Measurements from ENCODE around the gene HSPB6. TPM values are rescaled to one million over a fixed set of nuclear protein-coding genes. Genes with fewer than 3 reads are reported as not detected.

HSPB6 gene
- total RNA-seq, 2 donors from 2014 or later, result 35.0 to 117 TPM

DNA sequence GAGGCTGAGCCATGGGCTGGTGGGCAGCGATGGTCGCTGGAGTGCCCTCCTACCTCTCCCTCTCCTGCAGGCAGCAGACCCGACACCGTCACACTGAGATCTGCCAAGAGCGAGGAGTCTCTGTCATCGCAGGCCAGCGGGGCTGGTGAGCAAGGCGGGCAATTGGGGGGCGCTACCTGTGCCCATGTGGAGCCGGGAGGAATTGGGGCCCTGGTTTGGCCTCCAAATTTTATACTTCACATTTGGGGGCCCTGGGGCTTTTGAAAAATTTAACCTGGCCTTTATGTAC is 28.5 kb upstream of the HSPB6 start:
- intact Hi-C loops (cut with DNase I), result no loop called here

DNA sequence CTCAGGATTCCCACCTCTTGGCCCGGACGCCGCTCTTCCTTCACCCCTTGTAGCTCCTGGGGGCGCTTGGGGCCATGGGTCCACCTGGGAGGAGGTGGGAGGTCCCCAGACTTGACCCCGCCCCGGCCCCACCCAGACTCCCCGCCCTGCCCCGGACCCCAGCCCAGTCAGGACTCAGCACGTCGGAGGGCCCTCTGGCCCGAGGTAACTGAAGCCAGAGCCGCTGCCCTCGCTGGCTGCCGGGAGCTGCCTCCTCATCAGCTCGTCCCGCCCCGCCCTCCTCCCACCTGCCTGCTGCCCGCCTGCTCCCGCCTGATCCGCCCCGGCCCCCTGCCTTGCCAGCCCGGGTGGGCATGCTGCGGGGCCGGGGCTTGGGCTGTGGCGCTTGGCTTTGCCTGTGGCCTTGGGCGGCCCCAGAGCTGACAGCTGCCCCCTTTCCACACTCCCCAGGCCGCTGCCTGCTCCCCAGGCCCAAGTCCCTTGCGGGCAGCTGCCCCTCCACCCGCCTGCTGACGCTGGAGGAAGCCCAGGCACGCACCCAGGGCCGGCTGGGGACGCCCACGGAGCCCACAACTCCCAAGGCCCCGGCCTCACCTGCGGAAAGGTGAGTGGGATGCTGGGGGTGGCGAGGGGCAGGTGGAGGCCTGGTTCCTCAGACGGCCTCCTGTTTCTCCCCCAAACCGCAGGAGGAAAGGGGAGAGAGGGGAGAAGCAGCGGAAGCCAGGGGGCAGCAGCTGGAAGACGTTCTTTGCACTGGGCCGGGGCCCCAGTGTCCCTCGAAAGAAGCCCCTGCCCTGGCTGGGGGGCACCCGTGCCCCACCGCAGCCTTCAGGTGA is 27.9 kb upstream of the HSPB6 start:
- Histone ChIP-seq H3K36me3 (replicated peaks in 1 of 2; ENCODE audit: insufficient read depth in 1 of 2, low read depth in 2 of 2) (no peaks in the 10 kb centered on the region), H3K4me3 (no peak overlapping the region), H3K27ac (no peak overlapping the region), H3K4me1 (no peaks in the 10 kb centered on the region), H3K9me3 (no peaks in the 10 kb centered on the region), H3K27me3 (no peaks in the 10 kb centered on the region)
- intact Hi-C loops (cut with DNase I), result no loop called here
- TF ChIP-seq, protein P1, sequence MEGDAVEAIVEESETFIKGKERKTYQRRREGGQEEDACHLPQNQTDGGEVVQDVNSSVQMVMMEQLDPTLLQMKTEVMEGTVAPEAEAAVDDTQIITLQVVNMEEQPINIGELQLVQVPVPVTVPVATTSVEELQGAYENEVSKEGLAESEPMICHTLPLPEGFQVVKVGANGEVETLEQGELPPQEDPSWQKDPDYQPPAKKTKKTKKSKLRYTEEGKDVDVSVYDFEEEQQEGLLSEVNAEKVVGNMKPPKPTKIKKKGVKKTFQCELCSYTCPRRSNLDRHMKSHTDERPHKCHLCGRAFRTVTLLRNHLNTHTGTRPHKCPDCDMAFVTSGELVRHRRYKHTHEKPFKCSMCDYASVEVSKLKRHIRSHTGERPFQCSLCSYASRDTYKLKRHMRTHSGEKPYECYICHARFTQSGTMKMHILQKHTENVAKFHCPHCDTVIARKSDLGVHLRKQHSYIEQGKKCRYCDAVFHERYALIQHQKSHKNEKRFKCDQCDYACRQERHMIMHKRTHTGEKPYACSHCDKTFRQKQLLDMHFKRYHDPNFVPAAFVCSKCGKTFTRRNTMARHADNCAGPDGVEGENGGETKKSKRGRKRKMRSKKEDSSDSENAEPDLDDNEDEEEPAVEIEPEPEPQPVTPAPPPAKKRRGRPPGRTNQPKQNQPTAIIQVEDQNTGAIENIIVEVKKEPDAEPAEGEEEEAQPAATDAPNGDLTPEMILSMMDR (IDR thresholded peaks at IDR 0.05), result no peak
- no peak for TF ChIP-seq POLR2A (IDR thresholded peaks at IDR 0.05)
- DNase-seq, result no peak
- no peak for ATAC-seq
- WGBS, 2 donors, result 82% methylated on average over 22 to 28 of the region's 45 CpGs

More for the DNA sequence above, 28.5 kb upstream of the HSPB6 start:
- ATAC-seq (no peak), DNase-seq (no peak)
- Histone ChIP-seq H3K27ac (no peak overlapping the region), H3K4me1 (no peaks in the 10 kb centered on the region), H3K36me3 (replicated peaks in 1 of 2; ENCODE audit: insufficient read depth in 1 of 2, low read depth in 2 of 2) (no peaks in the 10 kb centered on the region), H3K27me3 (no peaks in the 10 kb centered on the region), H3K4me3 (no peak overlapping the region), H3K9me3 (no peaks in the 10 kb centered on the region)
- 84 to 95% methylated on average over 8 of the region's 10 CpGs for WGBS, 2 donors
- TF ChIP-seq, protein P1 (IDR thresholded peaks at IDR 0.05), result no peak
- TF ChIP-seq POLR2A (IDR thresholded peaks at IDR 0.05), result no peak

DNA sequence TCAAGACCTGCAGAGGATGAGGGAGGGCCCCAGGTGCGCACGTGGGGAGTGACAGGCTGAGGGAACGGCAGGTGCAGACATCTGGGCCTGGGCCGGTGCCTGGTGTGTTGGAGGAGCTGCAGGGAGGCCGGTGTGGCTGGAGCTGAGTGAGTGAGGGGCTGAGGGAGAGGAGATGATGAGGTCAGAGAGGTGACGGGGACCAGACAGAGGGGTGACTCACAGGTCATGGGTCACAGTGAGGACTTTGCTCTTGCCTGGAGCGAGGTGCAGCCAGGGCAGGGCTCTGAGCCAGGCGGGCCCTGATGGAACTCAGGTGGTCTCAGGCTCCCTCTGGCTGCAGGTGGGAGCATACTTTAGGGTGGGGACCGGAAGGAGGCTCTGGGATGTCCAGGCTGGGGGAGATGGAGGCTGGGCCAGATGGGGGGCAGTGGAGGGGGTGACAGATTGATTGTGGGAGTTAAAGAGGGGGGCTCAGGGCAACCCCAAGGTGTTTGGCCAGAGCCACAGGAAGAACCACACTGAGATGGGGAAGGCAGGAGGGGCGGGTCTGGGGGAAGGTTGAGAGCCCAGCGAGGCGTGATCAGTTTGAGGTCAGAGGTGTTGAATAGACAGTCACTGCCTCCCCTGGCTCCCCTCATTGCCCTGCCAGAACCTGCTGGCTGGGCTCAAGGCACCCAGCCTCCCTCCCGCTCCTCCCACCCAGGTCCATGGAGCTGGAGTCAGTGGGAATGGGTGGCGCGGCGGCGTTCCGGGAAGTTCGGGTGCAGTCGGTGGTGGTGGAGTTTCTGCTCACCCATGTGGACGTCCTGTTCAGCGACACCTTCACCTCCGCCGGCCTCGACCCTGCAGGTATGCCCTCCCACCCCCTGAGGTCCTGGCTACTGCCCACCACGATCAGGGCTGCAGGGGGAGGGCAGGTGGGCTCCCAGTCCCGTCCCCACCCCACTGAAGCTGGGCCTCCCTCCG is 26.9 kb upstream of the HSPB6 start:
- ATAC-seq, result no peak

DNA sequence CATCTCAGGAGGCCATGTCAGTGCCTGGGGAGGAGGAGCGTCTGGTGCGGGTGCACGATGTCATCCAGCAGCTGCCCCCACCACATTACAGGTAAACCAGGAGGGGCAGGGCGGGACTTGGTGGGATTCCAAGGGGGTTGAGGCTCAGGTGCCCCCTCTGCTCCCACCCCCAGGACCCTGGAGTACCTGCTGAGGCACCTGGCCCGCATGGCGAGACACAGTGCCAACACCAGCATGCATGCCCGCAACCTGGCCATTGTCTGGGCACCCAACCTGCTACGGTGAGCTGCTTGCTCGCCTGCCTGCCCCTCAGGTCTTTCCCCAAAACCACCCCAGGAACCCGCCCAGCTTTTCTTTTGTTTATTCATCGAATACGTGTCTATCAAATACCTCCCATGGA is 25.8 kb upstream of the HSPB6 start:
- no peaks in the 10 kb centered on the region for H3K9me3 ChIP-seq
- H3K36me3 ChIP-seq (replicated peaks in 1 of 2; ENCODE audit: insufficient read depth in 1 of 2, low read depth in 2 of 2), result no peaks in the 10 kb centered on the region
- 91 to 95% methylated on average over 9 to 12 of the region's 12 CpGs for WGBS, 2 donors
- DNase-seq, result no peak
- no peaks in the 10 kb centered on the region for H3K27me3 ChIP-seq
- H3K27ac ChIP-seq, result no peak overlapping the region
- no peak overlapping the region for H3K4me3 ChIP-seq
- no peaks in the 10 kb centered on the region for H3K4me1 ChIP-seq
- intact Hi-C loops (cut with DNase I), result no loop called here
- TF ChIP-seq POLR2A (IDR thresholded peaks at IDR 0.05), result no peak
- TF ChIP-seq, protein P1 (IDR thresholded peaks at IDR 0.05), result no peak
- no peak for ATAC-seq

More for the DNA sequence above, 26.9 kb upstream of the HSPB6 start:
- TF ChIP-seq, protein P1 (IDR thresholded peaks at IDR 0.05), result no peak
- no peak for TF ChIP-seq POLR2A (IDR thresholded peaks at IDR 0.05)
- 90 to 91% methylated on average over 19 to 25 of the region's 28 CpGs for WGBS, 2 donors
- Histone ChIP-seq H3K9me3 (no peaks in the 10 kb centered on the region), H3K27me3 (no peaks in the 10 kb centered on the region), H3K36me3 (replicated peaks in 1 of 2; ENCODE audit: insufficient read depth in 1 of 2, low read depth in 2 of 2) (no peaks in the 10 kb centered on the region), H3K27ac (no peak overlapping the region), H3K4me1 (no peaks in the 10 kb centered on the region), H3K4me3 (no peak overlapping the region)
- intact Hi-C loops (cut with DNase I), result no loop called here
- DNase-seq, result no peak
